ENCODE data around the gene PDE4A. TPM values are rescaled to one million over a fixed set of nuclear protein-coding genes. Genes with fewer than 3 reads are reported as not detected.
A peak's percentile ranks its signal among the peaks of the same experiment; 100 is the strongest.
"Not testable (repeated sequence)": the region's sequence is repeated elsewhere in the genome, so short reads cannot be mapped to it uniquely, and the experiment has no call there.

PDE4A gene
- total RNA-seq, 1 experiment from 2014 or later, result 0.20 TPM

- DNase-seq (ENCODE audit: low read depth), result peak; percentile 35
- in situ Hi-C loops (cut with HindIII; ENCODE audit: low pct_unique_long_range_greater_than_20kb, low sequenced_read_pairs), result no loop called here
Observed at GRCh38 chr19:10450853-10451609, 30.7 kb downstream of the PDE4A start.

GRCh38 chr19:10452726-10453618, 32.6 kb downstream of the PDE4A start:
- no peak for DNase-seq (ENCODE audit: low read depth)
- in situ Hi-C loops (cut with HindIII; ENCODE audit: low pct_unique_long_range_greater_than_20kb, low sequenced_read_pairs), result no loop called here

GRCh38 chr19:10453852-10454251, 33.5 kb downstream of the PDE4A start:
- in situ Hi-C loops (cut with HindIII; ENCODE audit: low pct_unique_long_range_greater_than_20kb, low sequenced_read_pairs), result no loop called here
- no peak for DNase-seq (ENCODE audit: low read depth)

- no peak for DNase-seq (ENCODE audit: low read depth)
- in situ Hi-C loops (cut with HindIII; ENCODE audit: low pct_unique_long_range_greater_than_20kb, low sequenced_read_pairs), result no loop called here
Observed at GRCh38 chr19:10454267-10454666, 33.9 kb downstream of the PDE4A start.

GRCh38 chr19:10458733-10459132, 38.4 kb downstream of the PDE4A start:
- in situ Hi-C loops (cut with HindIII; ENCODE audit: low pct_unique_long_range_greater_than_20kb, low sequenced_read_pairs); DNase-seq (ENCODE audit: low read depth): not testable (repeated sequence)

GRCh38 chr19:10460714-10461046, 40.3 kb downstream of the PDE4A start:
- DNase-seq (ENCODE audit: low read depth), result no peak
- in situ Hi-C loops (cut with HindIII; ENCODE audit: low pct_unique_long_range_greater_than_20kb, low sequenced_read_pairs), result no loop called here

- in situ Hi-C loops (cut with HindIII; ENCODE audit: low pct_unique_long_range_greater_than_20kb, low sequenced_read_pairs), result no loop called here
- DNase-seq (ENCODE audit: low read depth), result peak; percentile 83
Observed at GRCh38 chr19:10461047-10461949, 41.0 kb downstream of the PDE4A start.

GRCh38 chr19:10462042-10462441, 41.7 kb downstream of the PDE4A start:
- DNase-seq (ENCODE audit: low read depth); in situ Hi-C loops (cut with HindIII; ENCODE audit: low pct_unique_long_range_greater_than_20kb, low sequenced_read_pairs): not testable (repeated sequence)

- no peak for DNase-seq (ENCODE audit: low read depth)
Observed at GRCh38 chr19:10462557-10462956, 42.2 kb downstream of the PDE4A start.

GRCh38 chr19:10464456-10464855, 44.1 kb downstream of the PDE4A start:
- DNase-seq (ENCODE audit: low read depth), result no peak

More at GRCh38 chr19:10462557-10462956, 42.2 kb downstream of the PDE4A start:
- in situ Hi-C loops (cut with HindIII; ENCODE audit: low pct_unique_long_range_greater_than_20kb, low sequenced_read_pairs), result no loop called here

GRCh38 chr19:10467104-10467706, 46.9 kb downstream of the PDE4A start:
- in situ Hi-C loops (cut with HindIII; ENCODE audit: low pct_unique_long_range_greater_than_20kb, low sequenced_read_pairs), result no loop called here
- DNase-seq (ENCODE audit: low read depth), result no peak

More at GRCh38 chr19:10464456-10464855, 44.1 kb downstream of the PDE4A start:
- in situ Hi-C loops (cut with HindIII; ENCODE audit: low pct_unique_long_range_greater_than_20kb, low sequenced_read_pairs), result no loop called here

- in situ Hi-C loops (cut with HindIII; ENCODE audit: low pct_unique_long_range_greater_than_20kb, low sequenced_read_pairs), result no loop called here
- no peak for DNase-seq (ENCODE audit: low read depth)
Observed at GRCh38 chr19:10468133-10468532, 47.8 kb downstream of the PDE4A start.

- in situ Hi-C loops (cut with HindIII; ENCODE audit: low pct_unique_long_range_greater_than_20kb, low sequenced_read_pairs), result no loop called here
- DNase-seq (ENCODE audit: low read depth), result no peak
Observed at GRCh38 chr19:10471909-10472308, 51.6 kb downstream of the PDE4A start.

- in situ Hi-C loops (cut with HindIII; ENCODE audit: low pct_unique_long_range_greater_than_20kb, low sequenced_read_pairs), result no loop called here
- DNase-seq (ENCODE audit: low read depth), result no peak
Observed at GRCh38 chr19:10473192-10473591, 52.9 kb downstream of the PDE4A start.

- DNase-seq (ENCODE audit: low read depth), result no peak
- in situ Hi-C loops (cut with HindIII; ENCODE audit: low pct_unique_long_range_greater_than_20kb, low sequenced_read_pairs), result no loop called here
Observed at GRCh38 chr19:10474962-10475451, 54.7 kb downstream of the PDE4A start.

GRCh38 chr19:10478476-10478875, 58.1 kb downstream of the PDE4A start:
- no peak for DNase-seq (ENCODE audit: low read depth)
- in situ Hi-C loops (cut with HindIII; ENCODE audit: low pct_unique_long_range_greater_than_20kb, low sequenced_read_pairs), result no loop called here

- in situ Hi-C loops (cut with HindIII; ENCODE audit: low pct_unique_long_range_greater_than_20kb, low sequenced_read_pairs), result no loop called here
- no peak for DNase-seq (ENCODE audit: low read depth)
Observed at GRCh38 chr19:10478903-10479384, 58.6 kb downstream of the PDE4A start.

GRCh38 chr19:10486551-10486950, 66.2 kb downstream of the PDE4A start:
- no peak for DNase-seq (ENCODE audit: low read depth)
- in situ Hi-C loops (cut with HindIII; ENCODE audit: low pct_unique_long_range_greater_than_20kb, low sequenced_read_pairs), result no loop called here
